ENCODE results near the gene NALCN.

DNA sequence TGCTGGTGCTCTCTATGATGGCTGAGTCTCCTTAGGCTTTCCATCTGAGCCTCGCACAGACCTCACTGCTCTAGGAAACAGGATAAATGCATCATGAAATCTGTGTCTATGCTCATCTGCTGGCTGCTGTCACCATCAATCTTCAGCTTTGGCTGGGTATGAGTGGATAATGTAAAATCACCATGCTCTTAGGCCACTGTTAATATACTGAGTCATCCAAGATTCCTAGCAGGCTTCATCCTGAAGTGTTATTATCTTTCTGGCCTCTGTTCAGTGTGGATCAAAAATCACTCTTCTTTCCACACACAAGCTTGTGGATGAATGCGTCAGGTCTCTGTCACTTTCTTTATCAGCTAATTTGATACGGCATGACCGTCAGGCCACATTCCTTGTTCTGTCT, 317.4 kb downstream of the NALCN start:
- TF ChIP-seq ZNF274 (IDR thresholded peaks at IDR 0.05; ENCODE audit: low read depth, low read length) = no peak
- no peak for TF ChIP-seq YY1 (IDR thresholded peaks at IDR 0.05; ENCODE audit: insufficient read depth, insufficient read length)
